Type B pancreatic cell (in vitro differentiated cells): Measurements from ENCODE around the gene OTOS. TPM values are rescaled to one million over a fixed set of nuclear protein-coding genes. Genes with fewer than 3 reads are reported as not detected.

ENCODE experiments used
- DNase-seq: peaks from one replicate; pipeline ENCODE4 v3.0.0; 2021; ENCODE audit warnings: mixed read lengths; ENCODE audit not compliant: unreplicated experiment; ENCODE audit errors: extremely low spot score
- H3K27ac Mint-ChIP-seq: 2 replicates; pipeline ENCODE4 v1.8.0; 2021; ENCODE audit warnings: mild to moderate bottlenecking, mixed read lengths
- H3K27me3 Mint-ChIP-seq: 2 replicates; pipeline ENCODE4 v1.8.0; 2021; ENCODE audit warnings: mixed read lengths
- H3K36me3 Mint-ChIP-seq: 2 replicates; pipeline ENCODE4 v1.8.0; 2021; ENCODE audit warnings: mixed read lengths
- H3K4me1 Mint-ChIP-seq: one replicate; pipeline ENCODE4 v1.8.0; 2021; ENCODE audit warnings: mixed read lengths; ENCODE audit not compliant: unreplicated experiment
- H3K4me3 Mint-ChIP-seq: 2 replicates; pipeline ENCODE4 v1.8.0; 2021; ENCODE audit warnings: mild to moderate bottlenecking, mixed read lengths
- H3K9me3 Mint-ChIP-seq: 2 replicates; pipeline ENCODE4 v1.8.0; 2021; ENCODE audit warnings: mixed read lengths
- total RNA-seq: library from RNA; stranded (reverse); gene quantifications from 2 replicates; pipeline ENCODE4 v1.2.1, GENCODE V29; 2021; ENCODE audit warnings: low replicate concordance
- TF ChIP-seq, protein P1 (sequence below): fragments of 200-600 bp; sonication (generic); conservative IDR thresholded peaks from 2 replicates; pipeline ENCODE4 v1.5.0; 2021; ENCODE audit warnings: antibody characterized with exemption, mild to moderate bottlenecking

OTOS gene
- total RNA-seq, 1 donor from 2014 or later: not detected

DNA sequence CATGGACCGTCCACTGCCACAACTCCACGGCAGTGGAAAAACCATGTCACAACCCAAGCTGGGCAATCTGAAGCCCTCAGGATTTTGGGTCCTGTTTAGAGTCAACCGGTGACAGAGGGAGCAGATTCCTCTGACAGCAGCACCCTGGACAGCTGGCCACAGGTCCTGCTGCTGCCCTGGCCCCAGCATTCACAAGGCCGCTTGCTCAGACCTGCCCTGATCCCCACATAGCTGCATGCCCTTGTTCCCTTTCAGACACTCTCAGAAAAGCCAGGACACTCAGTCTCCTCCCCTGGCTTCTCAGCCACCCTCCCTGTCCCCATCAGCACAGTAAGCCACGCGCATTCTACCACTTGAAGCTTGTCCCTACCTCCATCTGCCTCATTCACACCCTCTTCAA is 6.0 kb downstream of the OTOS start:
- Mint-ChIP-seq H3K9me3 (no peaks in the 10 kb centered on the region), H3K27ac (no peak overlapping the region), H3K4me3 (peak overlapping the region; percentile 98), H3K36me3 (peaks cover 3% of the 10 kb centered on the region), H3K27me3 (peaks cover 9% of the 10 kb centered on the region), H3K4me1 (peaks cover 13% of the 10 kb centered on the region)
- TF ChIP-seq, protein P1, sequence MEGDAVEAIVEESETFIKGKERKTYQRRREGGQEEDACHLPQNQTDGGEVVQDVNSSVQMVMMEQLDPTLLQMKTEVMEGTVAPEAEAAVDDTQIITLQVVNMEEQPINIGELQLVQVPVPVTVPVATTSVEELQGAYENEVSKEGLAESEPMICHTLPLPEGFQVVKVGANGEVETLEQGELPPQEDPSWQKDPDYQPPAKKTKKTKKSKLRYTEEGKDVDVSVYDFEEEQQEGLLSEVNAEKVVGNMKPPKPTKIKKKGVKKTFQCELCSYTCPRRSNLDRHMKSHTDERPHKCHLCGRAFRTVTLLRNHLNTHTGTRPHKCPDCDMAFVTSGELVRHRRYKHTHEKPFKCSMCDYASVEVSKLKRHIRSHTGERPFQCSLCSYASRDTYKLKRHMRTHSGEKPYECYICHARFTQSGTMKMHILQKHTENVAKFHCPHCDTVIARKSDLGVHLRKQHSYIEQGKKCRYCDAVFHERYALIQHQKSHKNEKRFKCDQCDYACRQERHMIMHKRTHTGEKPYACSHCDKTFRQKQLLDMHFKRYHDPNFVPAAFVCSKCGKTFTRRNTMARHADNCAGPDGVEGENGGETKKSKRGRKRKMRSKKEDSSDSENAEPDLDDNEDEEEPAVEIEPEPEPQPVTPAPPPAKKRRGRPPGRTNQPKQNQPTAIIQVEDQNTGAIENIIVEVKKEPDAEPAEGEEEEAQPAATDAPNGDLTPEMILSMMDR: no peak
- peak; percentile 55 for DNase-seq

DNA sequence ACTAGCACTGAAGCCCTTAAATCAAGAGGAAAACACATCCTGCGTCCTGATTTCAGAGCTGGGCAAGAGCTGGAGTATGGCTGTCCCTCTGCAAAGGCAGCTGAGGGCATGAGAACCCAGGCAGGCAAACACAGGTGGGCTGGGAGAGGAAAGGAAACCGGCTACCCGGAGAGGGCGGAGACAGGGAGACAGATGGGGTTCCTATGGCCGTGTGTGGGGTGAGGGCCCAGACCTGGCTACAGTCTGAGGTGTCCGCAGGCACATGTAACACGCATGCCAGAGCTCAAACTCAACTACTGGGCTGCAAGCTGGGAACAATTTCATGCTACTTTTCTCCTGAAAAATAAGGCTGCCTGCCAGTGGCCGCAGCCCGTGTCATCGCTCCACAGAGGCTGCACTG is 7.1 kb downstream of the OTOS start:
- Mint-ChIP-seq H3K4me1 (peaks cover 13% of the 10 kb centered on the region), H3K27me3 (peaks cover 4% of the 10 kb centered on the region), H3K36me3 (peaks cover 3% of the 10 kb centered on the region), H3K27ac (no peak overlapping the region), H3K9me3 (no peaks in the 10 kb centered on the region), H3K4me3 (peak overlapping the region; percentile 67)
- TF ChIP-seq, protein P1: no peak
- DNase-seq: peak; percentile 47

DNA sequence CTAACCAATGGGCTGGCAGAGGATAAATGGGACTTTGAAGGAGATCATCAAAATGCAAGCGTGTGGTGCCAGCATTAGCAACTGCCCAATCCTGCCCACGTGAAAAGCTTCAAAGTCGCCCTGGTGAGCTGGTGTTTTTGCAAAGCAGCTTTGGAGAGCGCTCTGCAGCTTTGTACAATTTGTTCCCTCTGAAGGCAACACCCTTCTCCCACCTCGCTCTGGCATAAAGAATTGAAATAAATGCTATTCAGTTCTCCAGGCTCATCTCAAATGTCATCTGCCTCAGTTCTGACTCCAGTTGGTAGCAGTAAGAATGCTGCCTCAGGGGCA is 7.8 kb downstream of the OTOS start:
- Mint-ChIP-seq H3K27ac (no peak overlapping the region), H3K9me3 (no peaks in the 10 kb centered on the region), H3K4me3 (no peak overlapping the region), H3K4me1 (peaks cover 13% of the 10 kb centered on the region), H3K27me3 (peaks cover 4% of the 10 kb centered on the region), H3K36me3 (peaks cover 3% of the 10 kb centered on the region)
- TF ChIP-seq, protein P1: no peak
- peak; percentile 36 for DNase-seq

DNA sequence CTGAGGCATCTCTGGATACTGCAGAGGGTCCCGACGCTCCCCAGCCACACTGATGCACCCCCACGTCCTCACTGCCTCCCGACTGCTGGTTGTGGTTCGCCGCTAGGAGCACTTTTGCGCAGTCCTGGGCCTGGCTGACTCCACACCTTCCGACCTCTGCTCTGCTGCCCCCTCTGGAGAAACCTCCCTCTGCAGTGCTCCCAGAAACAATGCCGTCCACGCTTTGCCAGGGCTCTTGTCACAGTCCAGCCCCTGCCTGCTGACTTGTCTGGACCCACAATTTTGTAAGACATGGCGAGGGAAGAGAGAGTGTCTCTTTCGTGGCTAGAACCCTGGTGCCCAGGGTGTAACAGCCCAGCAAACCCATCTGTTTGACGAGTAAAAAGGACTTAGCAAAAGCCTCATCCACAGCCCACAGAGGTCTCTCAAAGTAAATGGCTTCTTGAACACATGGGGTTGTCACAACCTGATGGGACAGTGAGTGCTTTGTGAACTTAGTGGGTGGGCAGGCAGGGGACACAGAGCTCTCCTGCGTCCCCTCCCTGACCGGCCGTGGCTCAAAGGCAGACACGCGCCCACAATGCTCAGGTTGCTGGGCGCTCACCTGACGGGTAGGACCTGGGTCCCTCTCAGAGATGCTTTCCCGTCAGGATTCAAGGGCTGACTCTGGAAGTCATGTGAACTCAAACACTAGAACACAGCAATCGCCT is 8.4 kb downstream of the OTOS start:
- no peak overlapping the region for H3K27ac Mint-ChIP-seq
- H3K27me3 Mint-ChIP-seq: peaks cover 2% of the 10 kb centered on the region
- H3K4me1 Mint-ChIP-seq: peaks cover 13% of the 10 kb centered on the region
- peaks cover 3% of the 10 kb centered on the region for H3K36me3 Mint-ChIP-seq
- DNase-seq: peak; percentile 62
- no peaks in the 10 kb centered on the region for H3K9me3 Mint-ChIP-seq
- H3K4me3 Mint-ChIP-seq: no peak overlapping the region
- TF ChIP-seq, protein P1: peak; percentile 36

DNA sequence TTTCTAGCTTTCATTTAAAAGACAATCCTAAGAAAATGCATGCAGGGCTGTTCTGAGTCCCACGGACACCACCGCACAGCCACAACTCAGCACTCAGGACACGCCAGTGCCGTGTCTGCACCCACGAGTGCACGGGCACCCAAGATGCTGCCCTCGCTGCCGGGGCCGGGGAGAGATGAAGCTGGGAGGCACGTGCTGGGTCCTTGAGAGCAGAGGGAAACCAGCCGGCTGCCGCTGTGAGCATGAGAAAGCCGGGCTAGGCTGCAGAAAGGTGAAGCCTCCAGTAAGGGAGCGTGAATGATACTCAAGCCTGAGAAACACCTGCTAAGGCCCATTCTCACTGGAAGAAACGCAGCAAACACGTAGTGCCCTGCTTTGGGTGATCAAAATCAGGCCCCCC is 9.2 kb downstream of the OTOS start:
- Mint-ChIP-seq H3K27ac (no peak overlapping the region), H3K27me3 (no peaks in the 10 kb centered on the region), H3K9me3 (no peaks in the 10 kb centered on the region), H3K4me3 (no peak overlapping the region), H3K4me1 (peaks cover 13% of the 10 kb centered on the region), H3K36me3 (peaks cover 8% of the 10 kb centered on the region)
- DNase-seq: peak; percentile 59
- TF ChIP-seq, protein P1: no peak
